ENCODE data around the gene ZBTB33.

Gene ZBTB33, protein sequence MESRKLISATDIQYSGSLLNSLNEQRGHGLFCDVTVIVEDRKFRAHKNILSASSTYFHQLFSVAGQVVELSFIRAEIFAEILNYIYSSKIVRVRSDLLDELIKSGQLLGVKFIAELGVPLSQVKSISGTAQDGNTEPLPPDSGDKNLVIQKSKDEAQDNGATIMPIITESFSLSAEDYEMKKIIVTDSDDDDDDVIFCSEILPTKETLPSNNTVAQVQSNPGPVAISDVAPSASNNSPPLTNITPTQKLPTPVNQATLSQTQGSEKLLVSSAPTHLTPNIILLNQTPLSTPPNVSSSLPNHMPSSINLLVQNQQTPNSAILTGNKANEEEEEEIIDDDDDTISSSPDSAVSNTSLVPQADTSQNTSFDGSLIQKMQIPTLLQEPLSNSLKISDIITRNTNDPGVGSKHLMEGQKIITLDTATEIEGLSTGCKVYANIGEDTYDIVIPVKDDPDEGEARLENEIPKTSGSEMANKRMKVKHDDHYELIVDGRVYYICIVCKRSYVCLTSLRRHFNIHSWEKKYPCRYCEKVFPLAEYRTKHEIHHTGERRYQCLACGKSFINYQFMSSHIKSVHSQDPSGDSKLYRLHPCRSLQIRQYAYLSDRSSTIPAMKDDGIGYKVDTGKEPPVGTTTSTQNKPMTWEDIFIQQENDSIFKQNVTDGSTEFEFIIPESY

DNA sequence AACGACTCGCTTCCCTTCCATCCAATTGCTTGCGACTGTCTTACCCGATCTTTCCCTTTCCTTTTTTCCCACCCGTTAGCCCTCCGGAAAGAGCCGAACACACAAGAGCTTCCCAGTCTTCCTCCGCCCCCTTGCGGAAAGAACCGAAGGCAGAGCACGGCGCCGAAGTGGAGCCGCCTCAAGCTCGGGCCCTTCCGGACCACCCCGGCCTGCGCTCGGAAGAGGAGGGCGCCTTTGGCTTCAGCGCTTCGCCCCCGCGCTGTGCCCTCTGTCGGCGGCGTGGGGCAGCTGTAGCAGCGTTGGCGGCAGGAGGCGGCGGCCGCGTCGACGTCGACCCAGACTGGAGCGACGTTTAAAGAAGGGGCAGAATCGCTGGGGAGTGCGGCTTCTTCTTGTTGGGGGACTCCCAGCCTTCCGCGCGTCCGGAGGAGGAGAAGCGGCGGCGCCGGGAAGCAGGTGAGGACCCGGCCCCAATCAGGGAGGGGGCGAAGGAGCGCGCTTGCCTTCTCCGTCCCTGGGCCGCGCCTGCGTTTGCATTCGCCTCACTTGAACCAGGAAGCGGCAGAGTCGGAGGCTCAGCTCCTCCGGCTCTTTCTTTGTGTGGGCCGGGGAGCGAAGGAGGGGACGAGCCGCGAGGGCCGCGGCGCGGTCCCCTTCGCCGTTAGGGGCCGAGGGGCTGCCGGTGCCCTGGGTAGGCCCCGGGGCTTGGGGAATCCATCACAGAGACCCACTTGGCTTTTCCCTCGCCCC lies at the start of gene ZBTB33:
ZBTB33 (plus strand) TSS at position 291 of the 750 bp plus-strand sequence. CDS start 2,604 bp downstream, outside the sequence.
- DNase-seq, result peak; percentile 94

DNA sequence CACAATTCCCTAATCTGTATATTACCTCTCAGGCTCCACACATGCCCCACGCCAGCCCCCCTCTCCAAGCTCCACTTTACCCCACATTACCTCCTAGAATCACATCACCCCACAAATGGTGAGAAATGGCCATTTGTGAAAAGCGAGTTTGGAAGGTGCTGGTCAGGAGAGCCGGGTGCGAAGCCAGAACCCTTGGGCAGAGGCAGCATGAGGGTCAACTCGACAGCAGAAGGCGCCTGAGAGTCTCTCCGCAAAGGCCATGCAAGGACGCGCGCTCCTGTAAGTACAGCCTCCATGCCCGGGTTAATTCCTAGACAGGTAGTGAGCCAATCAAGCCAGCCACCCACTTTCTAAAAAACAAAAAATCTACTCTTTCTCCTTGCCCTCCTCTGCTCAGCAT lies 49.8 kb upstream of the ZBTB33 start:
- no peak for DNase-seq

DNA sequence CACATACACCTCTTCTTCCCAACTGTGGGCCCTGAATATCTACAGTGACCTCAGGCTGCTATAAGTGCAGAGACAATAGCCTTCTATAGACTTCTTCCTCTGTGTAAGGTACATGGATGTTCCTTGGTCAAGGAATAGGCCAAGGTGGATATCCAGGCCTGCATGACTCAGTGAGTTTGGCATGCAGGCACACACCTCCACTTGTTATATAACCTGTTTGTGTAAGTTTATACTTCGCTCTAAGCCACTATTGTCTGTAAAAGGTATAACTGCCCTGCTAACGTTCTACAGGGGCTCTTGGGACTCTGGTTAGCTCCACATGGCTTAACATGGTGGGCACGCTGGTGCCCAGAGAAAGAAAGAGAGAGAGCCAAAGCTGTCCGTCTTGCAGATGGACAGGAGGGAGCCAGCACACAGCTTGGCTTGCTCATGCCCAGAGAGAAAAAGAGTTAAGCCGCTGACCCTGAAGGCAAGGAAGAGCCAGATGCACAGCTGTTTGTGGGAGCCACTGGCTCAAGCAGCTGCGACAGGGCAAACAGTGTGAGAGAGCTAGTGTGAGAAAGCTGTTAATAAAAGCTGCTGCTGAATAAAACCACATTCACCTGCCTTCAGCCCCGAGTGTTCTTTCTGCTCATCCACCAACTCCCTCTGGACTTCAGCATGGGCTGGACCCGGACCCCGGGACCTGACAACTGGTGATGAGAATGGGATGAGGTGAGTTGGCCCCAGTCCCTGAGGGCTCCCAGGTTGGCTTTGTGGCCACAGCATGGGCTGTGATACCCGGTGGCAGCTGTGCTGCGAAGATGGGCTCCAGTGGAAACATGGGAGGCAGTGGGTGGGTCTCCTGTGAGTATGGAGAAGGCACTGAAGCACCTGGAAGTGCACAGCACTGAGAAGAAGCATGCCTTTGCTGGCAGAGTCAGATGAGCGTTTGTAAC lies 44.5 kb upstream of the ZBTB33 start:
- no peak for DNase-seq

DNA sequence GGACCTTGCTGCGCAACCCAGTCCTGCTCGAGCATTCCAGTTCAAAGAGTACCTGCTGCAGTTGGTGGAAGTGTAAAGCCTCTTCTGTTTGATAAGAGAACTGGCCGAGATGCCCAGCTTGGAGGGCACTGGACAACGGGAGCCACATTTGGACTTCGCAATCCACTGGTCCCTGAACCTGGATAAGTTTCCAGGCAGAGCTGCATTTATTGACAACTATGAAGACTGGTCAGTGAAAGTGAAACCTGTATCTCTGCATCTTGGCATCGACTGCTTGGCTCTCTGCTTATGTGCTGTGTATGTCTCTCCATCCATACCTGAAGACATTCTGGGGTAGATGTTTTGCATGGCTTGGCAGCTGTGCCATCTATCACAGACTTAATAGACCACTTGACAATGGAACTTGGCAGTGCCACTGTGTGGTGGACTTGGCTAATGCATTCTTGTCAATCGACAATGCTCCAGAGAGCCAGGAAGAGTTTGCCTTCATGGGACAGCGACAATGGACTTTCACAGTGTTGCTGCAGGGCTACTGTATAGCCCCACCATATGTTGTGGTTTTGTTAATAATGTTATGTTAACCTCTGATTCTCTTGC lies 43.5 kb upstream of the ZBTB33 start:
- no peak for DNase-seq

DNA sequence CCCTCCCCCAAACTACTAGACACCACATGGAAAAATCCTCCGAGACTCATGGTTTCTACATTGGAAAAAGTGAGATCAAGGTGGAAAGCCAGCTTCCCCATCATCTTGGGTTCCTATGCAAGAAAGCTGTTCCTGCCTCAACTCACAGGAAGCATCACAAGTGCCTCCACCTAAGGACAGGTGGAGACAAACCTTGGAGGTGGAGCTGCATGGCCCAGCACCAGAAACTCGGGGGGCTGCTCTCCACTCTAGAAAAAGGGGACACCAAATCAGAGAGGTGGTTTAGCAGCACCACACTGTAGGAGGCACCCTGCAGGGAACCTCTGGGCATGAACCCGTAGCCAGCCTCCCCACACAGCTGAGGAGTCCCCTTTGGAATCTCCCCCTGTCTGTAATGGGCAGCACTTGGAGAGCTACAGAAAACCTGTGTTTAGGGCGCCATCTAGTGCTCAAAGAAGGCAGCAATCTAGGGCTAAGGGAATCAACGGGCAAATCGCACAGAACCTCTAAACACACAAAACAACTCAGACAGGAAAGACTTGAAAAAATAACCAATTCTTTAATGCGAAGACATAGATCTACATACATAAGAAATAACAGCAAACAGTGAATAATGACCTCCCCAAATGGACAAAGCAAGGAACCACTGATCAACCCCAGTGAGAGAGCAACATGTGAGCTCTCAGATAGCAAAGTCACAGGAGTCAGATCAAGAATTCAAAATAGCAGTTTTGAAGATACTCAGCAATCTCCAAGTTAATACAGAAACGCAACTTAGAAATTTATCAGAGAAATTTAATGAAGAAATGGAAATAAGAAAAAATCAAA lies 37.0 kb upstream of the ZBTB33 start:
- DNase-seq, result peak; percentile 38

DNA sequence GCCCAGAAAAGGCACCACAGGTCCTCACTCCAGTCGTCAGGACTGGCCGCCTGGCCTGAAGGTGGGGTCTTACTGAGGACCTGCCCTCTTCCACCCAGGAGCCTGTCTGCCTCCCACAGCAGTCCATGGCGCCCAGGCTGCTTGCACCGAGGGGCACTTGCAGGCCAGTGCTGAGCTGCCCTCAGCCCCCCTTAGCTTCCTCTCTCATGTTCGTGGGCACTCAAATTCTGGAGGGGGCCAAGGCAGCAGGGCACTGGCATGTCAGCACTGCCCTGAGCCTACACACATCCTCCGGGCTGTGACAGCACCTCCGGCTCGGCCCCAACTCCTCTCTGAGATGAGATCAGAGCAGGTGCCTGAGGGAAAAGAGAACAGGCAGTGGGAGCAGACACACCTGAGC lies 27.2 kb upstream of the ZBTB33 start:
- DNase-seq, result no peak

DNA sequence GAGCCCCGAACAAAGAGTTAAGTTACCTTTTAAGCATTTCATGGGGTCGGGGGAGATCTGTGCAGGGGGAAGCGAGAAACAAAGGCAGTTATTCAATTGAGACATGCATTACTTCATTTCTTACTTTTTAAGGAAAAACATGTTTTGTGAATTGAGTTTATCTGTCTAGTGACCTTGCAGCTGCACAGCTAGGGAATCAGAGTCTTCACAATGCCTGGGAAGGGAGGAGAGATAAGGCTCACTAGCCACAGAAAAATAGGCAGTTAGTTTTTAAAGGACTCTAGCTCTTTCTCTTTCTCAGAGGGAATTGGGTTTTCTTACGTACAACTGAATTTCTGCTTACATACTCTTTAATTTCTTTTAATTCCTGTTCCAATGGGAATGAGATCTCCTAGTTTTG lies 26.2 kb upstream of the ZBTB33 start:
- DNase-seq, result no peak

DNA sequence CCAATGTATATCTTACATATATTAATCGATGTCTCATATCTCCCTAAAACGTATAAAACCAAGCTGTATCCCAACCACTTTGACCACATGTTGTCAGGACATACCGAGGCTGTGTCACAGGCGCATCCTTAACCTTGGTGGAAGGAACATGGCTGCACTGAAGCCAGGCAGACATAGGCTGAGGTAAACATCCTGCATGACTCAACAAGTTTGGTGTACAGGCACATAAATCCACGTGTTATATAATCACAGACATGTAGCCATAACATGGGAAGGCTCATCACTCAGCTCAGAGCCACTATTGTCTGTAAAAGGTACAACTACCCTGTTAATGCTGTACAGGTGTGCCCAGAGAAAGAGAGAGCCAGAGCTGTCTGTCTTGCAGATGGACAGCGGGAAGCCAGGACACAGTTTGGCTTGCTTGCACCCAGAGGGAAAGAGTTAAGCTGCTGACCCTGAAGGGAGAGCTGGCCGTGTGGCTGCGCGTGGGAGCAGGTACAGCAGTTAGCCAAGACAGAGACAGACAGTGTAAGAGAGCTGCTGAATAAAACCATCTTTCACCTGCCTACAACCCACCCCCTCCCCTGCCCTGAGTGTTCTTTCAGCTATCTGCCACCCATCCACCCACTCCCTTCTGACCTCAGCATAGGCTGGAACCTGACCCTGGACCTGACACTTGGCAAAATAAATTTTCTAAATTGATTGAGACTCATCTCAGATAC lies 22.3 kb upstream of the ZBTB33 start:
- DNase-seq, result no peak

DNA sequence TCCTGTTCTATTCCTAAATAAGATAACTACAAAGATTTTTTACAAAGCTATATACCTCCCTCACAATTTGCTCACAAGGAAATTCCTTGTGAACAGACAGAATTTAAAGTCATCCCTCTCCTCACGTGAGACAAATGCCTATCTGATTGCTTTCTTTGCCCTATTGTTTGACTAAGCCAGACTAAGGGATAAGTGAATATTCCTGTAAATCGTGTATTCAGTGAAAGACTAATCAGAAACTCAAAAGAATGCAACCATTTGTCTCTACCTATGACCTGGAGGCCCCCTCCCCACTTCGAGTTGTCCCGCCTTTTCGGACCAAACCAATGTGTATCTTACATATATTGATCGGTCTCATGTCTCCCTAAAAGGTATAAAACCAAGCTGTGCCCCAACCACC lies 15.3 kb upstream of the ZBTB33 start:
- DNase-seq, result no peak

DNA sequence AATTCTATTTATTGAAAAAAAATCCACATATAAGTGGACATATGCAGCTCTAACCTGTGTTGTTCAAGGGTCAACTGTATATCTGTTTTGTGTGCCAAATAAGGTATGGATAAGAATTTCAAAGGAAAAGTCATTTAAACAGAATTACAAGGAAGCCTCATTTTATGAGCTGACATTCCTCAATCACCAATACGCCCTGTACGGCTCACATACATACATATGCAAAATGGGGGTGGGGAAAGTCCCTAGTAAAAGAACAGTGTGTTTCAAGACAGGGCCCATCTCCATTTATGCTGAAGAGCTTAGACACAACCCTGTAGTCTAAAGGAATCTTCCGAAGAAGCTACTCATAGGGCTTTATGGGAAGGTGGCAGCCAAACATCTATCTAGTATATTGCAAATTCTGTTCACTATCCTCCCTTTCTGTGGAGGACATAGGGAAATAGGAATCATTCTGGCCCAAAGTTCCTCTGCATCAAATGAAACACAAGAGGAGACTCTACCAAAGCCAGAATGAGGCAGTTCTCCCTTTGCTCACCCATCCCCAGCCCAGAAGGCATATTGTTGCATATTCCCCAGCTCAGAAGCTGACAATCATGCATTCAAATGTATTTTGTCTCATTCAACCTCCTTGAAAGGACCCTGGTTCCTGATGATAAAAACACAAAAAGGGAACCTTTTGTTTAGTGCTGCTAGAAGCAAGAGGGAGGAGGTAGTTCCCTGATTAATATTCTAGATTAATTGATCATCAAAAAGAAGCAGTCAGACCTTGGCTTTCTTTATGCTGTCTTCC lies 13.7 kb upstream of the ZBTB33 start:
- no peak for DNase-seq

DNA sequence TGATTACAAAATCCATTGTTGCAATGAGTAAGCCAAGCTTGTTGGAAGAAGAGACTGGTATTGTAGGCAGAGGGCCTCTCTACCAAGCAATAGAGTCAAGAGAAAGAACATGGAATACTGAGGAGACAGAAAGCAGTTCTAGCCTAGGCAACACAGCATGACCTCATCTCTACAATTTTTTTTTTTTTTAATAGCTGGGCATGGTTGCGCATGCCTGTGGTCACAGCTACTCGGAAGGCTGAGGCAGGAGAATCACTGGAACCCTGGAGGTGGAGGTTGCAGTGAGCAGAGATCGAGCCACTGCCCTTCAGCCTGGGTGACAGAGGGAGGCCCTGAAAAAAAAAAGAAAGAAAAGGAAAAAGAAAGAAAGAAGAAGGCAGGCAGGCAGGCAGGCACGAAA lies 11.7 kb upstream of the ZBTB33 start:
- no peak for DNase-seq

DNA sequence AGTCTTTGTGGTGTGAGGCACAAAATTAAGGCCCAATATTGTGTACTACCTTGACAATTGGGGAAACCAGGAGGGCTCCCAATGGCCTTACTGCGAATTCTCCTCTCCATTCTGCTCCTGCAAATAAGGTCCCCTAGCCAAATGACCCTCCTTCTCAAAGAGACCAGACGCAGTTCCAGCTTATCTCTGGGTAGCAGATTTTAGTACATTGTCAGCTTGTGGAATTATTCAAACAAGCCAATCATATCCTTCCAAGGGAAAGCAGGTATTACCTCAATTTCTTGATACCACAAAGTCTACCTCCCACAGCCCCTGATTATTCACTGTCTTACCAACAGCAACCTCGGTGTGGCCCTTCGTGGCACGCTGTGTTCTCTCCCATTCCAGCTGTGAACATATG lies 7.8 kb upstream of the ZBTB33 start:
- DNase-seq, result no peak

DNA sequence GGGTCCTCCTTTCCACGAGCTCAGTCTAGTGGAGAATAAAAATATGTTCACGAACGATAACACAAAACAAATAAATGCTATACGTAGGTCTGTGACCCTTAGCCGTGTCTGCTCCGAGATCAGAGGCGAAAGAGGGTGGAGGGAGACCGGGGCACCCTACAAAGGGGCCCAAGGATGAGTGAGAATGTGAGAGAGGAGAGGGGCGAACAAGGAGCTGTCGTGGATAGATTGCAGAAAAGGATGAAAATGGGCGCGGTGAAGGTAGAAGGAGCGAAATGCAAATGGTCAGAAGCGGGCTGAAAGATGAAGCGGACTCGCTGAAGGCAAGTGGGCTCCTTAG lies 6.2 kb upstream of the ZBTB33 start:
- no peak for DNase-seq

DNA sequence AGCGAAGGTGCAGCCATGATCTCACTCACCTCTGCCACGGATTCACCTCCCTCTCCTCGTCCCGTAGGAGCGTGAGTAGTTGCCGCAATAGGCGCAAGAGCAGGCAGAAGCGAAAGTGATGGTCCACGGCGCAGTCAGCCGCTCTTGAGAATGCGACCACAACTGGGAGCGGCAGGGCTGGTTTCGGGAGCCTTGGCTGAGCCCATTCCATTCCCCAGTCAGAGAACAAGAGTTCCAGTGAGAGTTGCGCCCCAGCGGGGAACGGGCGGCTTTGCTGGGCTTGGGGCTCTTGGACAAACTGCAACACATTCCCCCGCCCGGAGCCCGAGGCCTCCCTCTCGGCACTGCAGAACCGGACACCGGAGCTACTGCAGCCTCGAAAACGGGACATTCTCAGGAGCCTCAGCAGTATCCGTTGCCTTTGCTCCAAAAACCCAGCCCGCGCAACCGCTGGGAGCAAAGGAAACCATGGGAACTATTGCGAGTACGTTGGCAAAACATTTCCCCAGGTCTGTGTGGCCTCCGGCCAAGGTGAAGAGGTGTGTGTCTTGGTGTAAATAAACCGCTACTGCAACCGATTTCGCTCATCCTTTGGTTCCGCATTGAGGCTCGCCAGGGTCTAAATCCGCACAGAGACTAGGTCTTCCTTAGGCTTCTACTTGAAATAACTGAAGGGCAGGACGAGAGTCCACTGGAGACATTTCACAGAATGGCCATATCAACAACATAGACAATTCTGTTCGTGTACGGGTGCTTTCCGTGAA lies 5.7 kb upstream of the ZBTB33 start:
- DNase-seq, result peak; percentile 77

DNA sequence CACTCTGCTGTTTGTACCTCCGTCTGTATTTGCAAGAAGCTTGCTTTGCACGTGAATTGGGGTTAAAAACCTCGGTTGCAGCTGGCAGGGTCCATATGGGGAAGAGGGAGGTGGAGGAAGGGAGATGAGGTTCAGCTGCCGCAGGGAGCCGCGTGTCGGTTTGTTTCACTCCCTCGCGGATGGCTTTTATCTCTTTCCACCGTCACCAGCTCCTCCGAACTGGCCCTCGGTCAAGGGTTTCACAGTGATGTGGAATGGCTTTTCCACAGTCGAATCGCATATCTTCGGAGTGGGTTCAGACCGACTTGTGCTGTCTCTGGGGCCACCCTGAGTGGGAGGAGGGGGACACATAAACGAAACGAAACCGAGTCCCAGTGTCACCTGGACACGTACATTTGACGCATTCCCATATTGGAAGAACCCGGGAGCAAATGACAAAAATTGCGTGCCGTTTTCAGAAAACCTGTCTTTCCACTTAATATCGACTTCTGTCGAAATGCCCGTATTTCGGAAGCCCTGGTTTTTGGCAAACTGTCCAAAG lies 929 bp downstream of the ZBTB33 start:
- peak; percentile 10 for DNase-seq

DNA sequence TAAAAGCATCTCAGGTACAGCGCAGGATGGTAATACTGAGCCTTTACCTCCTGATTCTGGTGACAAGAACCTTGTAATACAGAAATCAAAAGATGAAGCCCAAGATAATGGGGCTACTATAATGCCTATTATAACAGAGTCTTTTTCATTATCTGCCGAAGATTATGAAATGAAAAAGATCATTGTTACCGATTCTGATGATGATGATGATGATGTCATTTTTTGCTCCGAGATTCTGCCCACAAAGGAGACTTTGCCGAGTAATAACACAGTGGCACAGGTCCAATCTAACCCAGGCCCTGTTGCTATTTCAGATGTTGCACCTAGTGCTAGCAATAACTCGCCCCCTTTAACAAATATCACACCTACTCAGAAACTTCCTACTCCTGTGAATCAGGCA lies 3.2 kb downstream of the ZBTB33 start:
- no peak for DNase-seq

DNA sequence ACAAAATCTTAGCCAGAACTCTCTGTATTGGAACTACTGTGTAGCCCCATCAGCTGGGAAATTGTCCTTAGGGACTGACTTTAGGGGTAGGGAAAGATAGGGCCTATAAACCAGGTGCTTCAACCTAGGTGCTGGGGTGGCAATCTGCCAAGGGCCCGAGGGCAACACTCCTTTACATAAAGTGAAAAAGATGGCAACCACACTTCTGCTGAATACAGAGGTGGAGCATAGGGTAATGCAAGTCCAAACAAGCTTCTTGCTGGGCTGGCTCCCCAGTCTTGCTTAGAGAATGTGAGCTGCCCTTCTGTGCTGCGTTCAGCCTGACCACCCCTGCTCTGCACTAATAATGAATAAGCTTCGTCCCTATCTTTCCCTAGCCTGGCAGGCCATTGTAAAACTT lies 9.8 kb downstream of the ZBTB33 start:
- DNase-seq, result no peak

DNA sequence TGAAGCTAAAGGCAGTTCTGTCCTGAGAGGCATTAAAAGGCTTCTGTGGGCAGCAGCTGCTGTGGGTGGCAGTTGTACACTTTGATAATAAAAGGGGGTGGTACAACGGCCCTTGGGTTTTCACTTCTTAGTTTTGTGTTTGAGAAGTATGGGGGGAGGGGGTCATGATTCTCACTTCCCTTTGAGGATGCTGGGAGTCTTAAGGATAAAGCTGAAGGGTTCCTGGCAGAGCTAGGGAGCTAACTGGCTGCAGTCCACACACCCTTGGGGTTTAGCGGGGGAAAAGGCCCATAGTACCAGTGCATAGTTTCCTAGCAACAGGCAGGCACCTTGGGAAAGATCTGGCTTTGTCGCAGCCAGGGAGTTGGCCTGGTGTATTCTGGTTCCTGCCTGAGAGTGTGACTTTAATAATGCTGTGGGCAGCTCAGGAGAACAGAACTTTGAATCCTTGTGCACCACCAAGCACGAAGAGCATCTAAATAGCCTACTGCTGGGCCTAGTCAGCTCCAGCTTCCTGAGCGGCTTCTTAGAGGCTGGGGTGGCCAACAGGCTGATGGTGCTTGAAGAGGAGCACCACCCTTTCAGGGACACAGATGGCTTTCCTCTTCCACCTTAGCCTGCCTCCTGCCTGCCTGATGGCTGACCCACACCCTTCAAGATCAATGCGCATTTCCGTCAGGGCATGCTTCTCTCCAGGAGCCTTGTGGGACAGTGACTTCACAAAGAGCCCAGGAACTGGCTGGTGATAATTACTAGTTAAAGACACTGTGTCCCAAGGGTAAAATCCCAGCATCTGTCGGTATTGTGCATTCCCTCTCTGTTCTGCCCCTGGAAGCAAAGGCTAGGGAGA lies 12.5 kb downstream of the ZBTB33 start:
- DNase-seq, result no peak
